GM12891 (cell line): ENCODE measurements around the gene ZCWPW2. TPM values are rescaled to one million over a fixed set of nuclear protein-coding genes. Genes with fewer than 3 reads are reported as not detected.

Source experiments
- DNase-seq: peaks from one replicate; pipeline ENCODE4 v3.0.0; 2011; ENCODE audit warnings: low spot score; ENCODE audit not compliant: insufficient read length
- FAIRE-seq: peaks from 2 replicates; lab custom pipeline; 2011; peaks lifted over from hg19 to GRCh38; lab: Jason Lieb, UNC
- PAX5 ChIP-seq: IDR thresholded peaks from 2 replicates; pipeline ENCODE4 v1.6.1; 2011; ENCODE audit warnings: low read length, moderate library complexity, mild to moderate bottlenecking; ENCODE audit not compliant: insufficient read depth, severe bottlenecking
- POLR2A ChIP-seq: IDR thresholded peaks from 2 replicates; pipeline ENCODE4 v1.6.1; 2011; ENCODE audit warnings: low read depth, low read length, control low read depth
- POLR2AphosphoS5 ChIP-seq: IDR thresholded peaks from 2 replicates; pipeline ENCODE4 v1.6.1; 2011; ENCODE audit warnings: low read depth, low read length, control low read depth
- POU2F2 ChIP-seq: IDR thresholded peaks from 2 replicates; pipeline ENCODE4 v1.6.1; 2011; ENCODE audit warnings: low read depth, mild to moderate bottlenecking, control low read depth, low read length, moderate library complexity
- SPI1 ChIP-seq: IDR thresholded peaks from 2 replicates; pipeline ENCODE4 v1.6.1; 2011; ENCODE audit warnings: low read depth, low read length, control low read depth
- TAF1 ChIP-seq: IDR thresholded peaks from 2 replicates; pipeline ENCODE4 v1.6.1; 2011; ENCODE audit warnings: low read depth, low read length, control low read depth
- polyA plus RNA-seq: library from polyadenylated mRNA; unstranded; fragments of >200 nt; gene quantifications from one replicate; pipeline ENCODE4 v1.2.1, GENCODE V29; 2012; ENCODE audit warnings: low read depth, missing spikeins, inconsistent platforms; ENCODE audit not compliant: missing spikeins

The ZCWPW2 gene, protein sequence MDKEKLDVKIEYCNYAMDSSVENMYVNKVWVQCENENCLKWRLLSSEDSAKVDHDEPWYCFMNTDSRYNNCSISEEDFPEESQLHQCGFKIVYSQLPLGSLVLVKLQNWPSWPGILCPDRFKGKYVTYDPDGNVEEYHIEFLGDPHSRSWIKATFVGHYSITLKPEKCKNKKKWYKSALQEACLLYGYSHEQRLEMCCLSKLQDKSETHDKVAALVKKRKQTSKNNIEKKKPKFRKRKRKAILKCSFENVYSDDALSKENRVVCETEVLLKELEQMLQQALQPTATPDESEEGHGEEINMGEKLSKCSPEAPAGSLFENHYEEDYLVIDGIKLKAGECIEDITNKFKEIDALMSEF
- 0.15 TPM for polyA plus RNA-seq

DNA sequence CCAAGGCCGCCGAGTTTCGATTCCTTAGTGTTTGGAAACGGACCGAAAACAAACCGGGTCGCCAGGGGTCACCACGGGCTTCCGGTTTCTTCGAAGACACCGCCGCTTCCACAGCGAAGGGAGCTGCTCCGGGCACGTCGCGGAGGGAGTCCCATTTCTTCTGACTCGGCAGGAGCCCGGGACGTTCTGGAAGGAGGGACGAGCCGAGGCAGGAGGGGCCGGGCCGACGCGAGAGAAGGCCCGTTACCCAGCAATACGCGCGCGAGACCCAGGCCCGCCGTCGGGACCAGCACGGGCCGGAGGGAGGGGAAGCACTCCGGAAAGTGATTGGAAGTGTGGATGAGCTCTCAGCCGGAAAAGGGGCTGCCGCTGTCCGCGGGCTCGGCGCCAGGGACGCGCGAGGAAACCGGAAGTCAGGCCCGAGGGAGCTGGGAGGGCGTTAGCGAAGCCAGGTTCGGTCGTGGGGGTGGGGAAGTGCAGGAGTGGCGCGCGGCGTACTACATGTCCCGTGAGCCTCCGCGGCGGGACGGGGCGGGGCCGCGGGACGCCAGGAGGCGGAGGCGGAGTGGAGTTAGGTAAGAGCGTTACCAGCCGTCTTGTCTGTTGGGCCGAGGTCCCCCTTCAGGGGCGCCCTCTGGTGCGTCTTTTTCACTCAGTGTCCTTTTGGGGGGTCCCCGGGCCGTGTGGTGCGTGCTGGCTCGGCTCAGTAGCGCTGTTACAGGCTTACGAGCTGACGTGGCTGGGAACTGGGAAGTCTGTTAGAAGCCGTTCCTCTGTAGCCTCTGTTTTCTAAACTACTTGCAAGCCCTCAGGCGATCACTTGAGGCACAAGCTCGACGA is at the start of gene ZCWPW2, which contains the start of gene AZI2:
Gene ZCWPW2 (plus strand): TSS at position 93 of the 840 bp plus-strand sequence. CDS start 64,348 bp downstream, outside the sequence.
Gene AZI2 (minus strand): TSS at position 196 of the 840 bp plus-strand sequence. CDS start 8,207 bp downstream, outside the sequence.
- FAIRE-seq (peak; percentile 100), DNase-seq (peak; percentile 51)
- TF ChIP-seq SPI1 (peak; percentile 73), PAX5 (no peak), TAF1 (peak; percentile 51), POLR2AphosphoS5 (peak; percentile 81; the same call in 1 of the 2 replicates), POU2F2 (peak; percentile 30; the same call in 1 of the 2 replicates), POLR2A (peak; percentile 72)

DNA sequence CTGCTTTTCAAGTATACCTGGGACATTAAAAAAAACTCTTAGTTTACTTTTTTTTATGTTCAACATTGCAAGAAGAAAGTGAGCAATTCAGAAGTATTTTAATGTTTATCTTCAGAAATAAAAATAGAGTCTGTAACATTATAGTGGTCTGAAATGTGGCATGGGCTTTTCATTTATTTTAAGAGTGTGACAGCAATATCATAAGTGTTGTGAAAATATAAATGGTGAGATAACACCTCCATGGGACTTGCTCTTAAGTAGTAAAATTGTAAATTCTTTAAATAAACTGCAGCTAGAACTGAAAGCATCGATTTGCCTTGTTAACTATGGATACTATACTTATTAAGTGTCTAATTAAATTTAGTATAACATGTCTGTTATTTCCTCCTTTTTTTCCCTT is 48.8 kb upstream of the ZCWPW2 start:
- DNase-seq, result no peak
- no peak for FAIRE-seq
- TF ChIP-seq PAX5 (no peak), POU2F2 (no peak), TAF1 (no peak), POLR2AphosphoS5 (no peak), POLR2A (no peak), SPI1 (no peak)

DNA sequence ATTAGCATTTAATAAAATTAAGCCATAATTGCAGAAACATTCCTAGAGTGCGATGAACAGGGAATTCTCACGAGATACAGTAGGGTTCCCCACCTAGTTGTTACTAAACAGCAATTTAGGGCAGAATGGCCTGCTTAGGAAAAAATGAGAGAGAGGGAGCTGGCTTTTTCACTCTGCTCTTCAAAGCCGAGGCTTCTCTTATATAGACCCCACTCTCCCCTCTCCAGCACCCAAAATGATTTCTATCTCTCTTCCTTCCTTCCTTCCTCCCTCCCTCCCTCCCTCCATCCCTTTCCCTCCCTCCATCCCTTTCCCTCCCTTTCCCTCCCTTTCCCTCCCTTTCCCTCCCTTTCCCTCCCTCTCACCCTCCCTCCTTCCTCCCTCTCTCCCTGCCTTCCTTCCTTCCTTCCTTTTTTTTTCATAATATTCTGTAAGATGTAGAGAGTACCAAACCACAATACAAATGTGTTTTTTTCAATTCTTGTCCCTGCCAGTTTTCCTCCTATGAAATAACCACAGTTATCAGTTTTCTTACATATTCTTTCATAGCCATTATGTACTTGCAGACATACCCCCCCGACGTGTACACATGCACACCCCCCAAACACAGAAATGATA is 48.1 kb upstream of the ZCWPW2 start:
- TF ChIP-seq PAX5 (no peak), TAF1 (no peak), POU2F2 (no peak), SPI1 (no peak), POLR2AphosphoS5 (no peak), POLR2A (no peak)
- DNase-seq, result no peak
- no peak for FAIRE-seq

DNA sequence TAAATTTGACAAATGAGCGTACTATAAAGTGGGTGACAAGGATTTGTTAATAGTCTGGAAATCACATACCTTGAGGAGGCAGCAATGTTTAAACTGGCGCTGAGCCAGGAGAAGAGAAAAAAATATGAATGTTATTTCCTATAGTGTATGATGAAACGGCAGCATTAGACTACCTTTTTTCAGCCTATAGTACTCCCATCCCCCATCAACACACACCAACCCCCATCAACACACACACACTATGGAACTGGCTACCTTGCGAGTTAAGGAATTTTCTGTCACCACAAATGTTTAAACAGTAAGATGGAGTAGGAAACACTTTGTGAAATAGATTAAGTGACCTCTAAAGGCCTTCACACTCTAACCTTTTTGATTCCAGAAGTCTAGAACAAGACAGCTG is 46.8 kb upstream of the ZCWPW2 start:
- FAIRE-seq (no peak), DNase-seq (no peak)
- TF ChIP-seq POLR2A (no peak), POLR2AphosphoS5 (no peak), POU2F2 (no peak), SPI1 (no peak), PAX5 (no peak), TAF1 (no peak)

DNA sequence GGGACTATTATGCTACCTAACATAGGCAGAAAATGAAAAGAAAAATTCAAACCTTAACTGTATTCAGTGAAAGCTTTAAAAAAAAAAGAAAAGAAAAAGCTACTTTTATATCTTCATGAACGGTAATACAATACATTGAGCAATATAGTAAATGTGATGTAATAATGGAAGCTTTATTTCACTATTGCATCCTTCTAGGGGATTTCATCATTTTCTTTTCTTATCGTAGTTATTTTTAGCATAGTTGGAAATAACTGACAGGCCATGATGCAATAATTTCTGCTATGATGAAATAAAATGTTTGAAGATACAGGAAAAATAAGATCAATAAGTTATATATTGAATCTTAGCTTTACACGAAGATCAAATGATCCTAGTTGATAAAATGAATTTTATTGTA is 40.3 kb upstream of the ZCWPW2 start:
- DNase-seq (no peak), FAIRE-seq (no peak)
- TF ChIP-seq POU2F2 (no peak), POLR2A (no peak), SPI1 (no peak), TAF1 (no peak), PAX5 (no peak), POLR2AphosphoS5 (no peak)

DNA sequence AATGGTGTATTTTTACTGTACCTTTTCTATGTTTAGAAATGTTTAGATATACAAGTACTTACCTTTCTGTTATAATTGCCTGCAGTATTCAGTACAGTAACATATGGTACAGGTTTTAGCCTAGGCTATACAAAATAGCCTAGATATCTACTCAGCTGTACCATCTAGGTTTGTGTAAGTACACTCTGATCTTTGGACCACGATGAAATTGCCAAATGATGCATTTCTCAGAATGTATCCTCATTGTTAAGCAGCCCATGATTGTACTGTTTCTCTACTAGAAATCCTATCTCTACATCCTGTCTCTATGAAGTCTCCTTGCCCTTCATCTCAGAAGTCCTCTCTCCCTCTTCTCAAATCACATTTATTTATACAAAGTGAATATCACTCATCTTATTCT is 32.8 kb upstream of the ZCWPW2 start:
- DNase-seq, result no peak
- no peak for FAIRE-seq
- TF ChIP-seq TAF1, result no peak
- no peak for TF ChIP-seq PAX5
- no peak for TF ChIP-seq POU2F2
- TF ChIP-seq POLR2AphosphoS5, result no peak
- TF ChIP-seq SPI1, result no peak
- no peak for TF ChIP-seq POLR2A

DNA sequence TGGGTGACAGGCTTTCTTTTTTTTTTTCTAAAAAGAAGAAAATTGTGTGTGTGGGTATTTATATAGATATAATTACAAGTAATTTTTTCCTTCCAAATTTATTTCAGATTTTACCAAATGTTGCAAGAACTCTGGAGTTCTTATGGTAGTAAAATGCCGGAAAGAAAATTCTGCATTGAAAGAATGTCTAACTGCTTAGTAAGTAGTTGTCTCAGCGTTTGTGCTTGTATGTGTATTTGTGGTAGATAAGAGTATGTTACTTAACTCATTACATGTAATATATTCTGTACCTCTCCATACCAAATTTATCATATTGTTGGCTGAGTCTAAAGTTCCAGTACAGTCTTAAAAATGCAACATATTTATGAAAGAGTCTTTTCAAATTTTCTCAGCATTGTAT is 32.3 kb upstream of the ZCWPW2 start:
- TF ChIP-seq SPI1, result no peak
- TF ChIP-seq PAX5, result no peak
- TF ChIP-seq TAF1, result no peak
- TF ChIP-seq POU2F2, result no peak
- TF ChIP-seq POLR2AphosphoS5, result no peak
- no peak for TF ChIP-seq POLR2A
- FAIRE-seq (no peak), DNase-seq (no peak)

DNA sequence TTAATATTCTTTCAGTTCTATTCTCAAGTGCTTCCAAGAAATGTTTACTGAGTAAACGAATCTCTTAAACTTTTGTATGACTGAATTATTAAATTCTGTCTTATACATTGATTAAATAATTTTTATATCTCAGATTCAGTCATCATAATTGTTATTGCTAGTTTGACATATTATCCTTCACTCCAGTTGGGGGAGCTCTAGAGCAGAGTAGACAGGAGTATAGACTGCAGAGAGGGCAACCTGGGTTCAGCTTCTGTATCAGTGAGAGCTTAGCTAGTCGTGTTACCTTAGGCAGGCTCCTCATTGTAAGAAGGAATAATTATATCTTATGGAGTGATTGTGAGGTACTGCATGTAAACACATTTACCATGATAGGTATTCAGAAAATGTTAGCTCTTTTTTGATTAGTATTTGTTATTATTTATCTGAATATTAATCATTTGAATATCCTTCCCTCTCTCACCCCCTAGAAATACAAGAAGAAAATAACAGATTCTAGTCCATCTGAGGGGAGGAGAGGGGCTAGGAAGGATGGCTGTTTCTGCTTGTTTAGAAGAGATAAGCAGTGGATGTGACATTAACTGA is 31.0 kb upstream of the ZCWPW2 start:
- DNase-seq (no peak), FAIRE-seq (no peak)
- no peak for TF ChIP-seq POLR2A
- TF ChIP-seq SPI1, result no peak
- no peak for TF ChIP-seq PAX5
- no peak for TF ChIP-seq POU2F2
- no peak for TF ChIP-seq POLR2AphosphoS5
- no peak for TF ChIP-seq TAF1

DNA sequence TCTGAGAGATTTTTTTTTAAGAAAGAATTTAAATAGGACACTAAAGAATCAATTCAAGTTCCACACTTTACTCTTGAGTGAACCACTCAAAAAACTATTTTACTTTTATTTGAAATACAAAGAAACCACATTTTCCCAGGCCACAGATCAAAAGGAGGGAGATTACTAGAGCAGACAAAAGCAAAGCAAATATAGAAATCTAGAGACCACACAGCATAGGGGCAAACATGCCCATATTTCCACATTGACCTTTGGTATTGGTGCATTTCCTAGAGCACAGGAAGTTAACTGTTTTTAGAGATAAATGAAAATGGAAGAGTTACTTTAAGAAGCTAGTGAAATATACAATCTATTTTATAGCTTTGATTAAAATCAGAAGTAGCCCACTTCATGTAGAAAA is 27.5 kb upstream of the ZCWPW2 start:
- TF ChIP-seq TAF1 (no peak), POU2F2 (no peak), POLR2AphosphoS5 (no peak), POLR2A (no peak), SPI1 (no peak), PAX5 (no peak)
- DNase-seq, result no peak
- FAIRE-seq, result no peak
